Iris pigment epithelial cell (primary cell): ENCODE measurements around the gene SORCS3.
A peak's percentile ranks its signal among the peaks of the same experiment; 100 is the strongest.

Experiments
- DNase-seq: peaks from one replicate; pipeline ENCODE4 v3.0.0-alpha.2; 2011; ENCODE audit warnings: low read depth

The SORCS3 gene

GRCh38 chr10:105112862-105113261 lies 471.8 kb downstream of the SORCS3 start:
- DNase-seq = no peak

- no peak for DNase-seq
Measured at GRCh38 chr10:105113666-105114065, 472.6 kb downstream of the SORCS3 start.

- DNase-seq = no peak
Measured at GRCh38 chr10:105121743-105122142, 480.7 kb downstream of the SORCS3 start.

GRCh38 chr10:105128111-105128510 lies 487.0 kb downstream of the SORCS3 start:
- DNase-seq = no peak

- no peak for DNase-seq
Measured at GRCh38 chr10:105138358-105138757, 497.3 kb downstream of the SORCS3 start.

GRCh38 chr10:105139363-105139896 lies 498.3 kb downstream of the SORCS3 start:
- DNase-seq = no peak

- no peak for DNase-seq
Measured at GRCh38 chr10:105140600-105140999, 499.5 kb downstream of the SORCS3 start.

- no peak for DNase-seq
Measured at GRCh38 chr10:105145711-105146110, 504.6 kb downstream of the SORCS3 start.

GRCh38 chr10:105146436-105146835 lies 505.3 kb downstream of the SORCS3 start:
- no peak for DNase-seq

GRCh38 chr10:105148456-105148855 lies 507.4 kb downstream of the SORCS3 start:
- DNase-seq = no peak

- DNase-seq = no peak
Measured at GRCh38 chr10:105148921-105149320, 507.8 kb downstream of the SORCS3 start.

GRCh38 chr10:105149371-105149891 lies 508.3 kb downstream of the SORCS3 start:
- peak; percentile 1 for DNase-seq

GRCh38 chr10:105150259-105150880 lies 509.3 kb downstream of the SORCS3 start:
- no peak for DNase-seq

GRCh38 chr10:105154736-105155135 lies 513.6 kb downstream of the SORCS3 start:
- no peak for DNase-seq

- no peak for DNase-seq
Measured at GRCh38 chr10:105159268-105159667, 518.2 kb downstream of the SORCS3 start.

- DNase-seq = no peak
Measured at GRCh38 chr10:105161149-105161548, 520.1 kb downstream of the SORCS3 start.

- DNase-seq = no peak
Measured at GRCh38 chr10:105161767-105162166, 520.7 kb downstream of the SORCS3 start.

GRCh38 chr10:105170521-105170920 lies 529.4 kb downstream of the SORCS3 start:
- no peak for DNase-seq

GRCh38 chr10:105171945-105172344 lies 530.9 kb downstream of the SORCS3 start:
- no peak for DNase-seq

GRCh38 chr10:105181626-105182025 lies 540.5 kb downstream of the SORCS3 start:
- no peak for DNase-seq

- no peak for DNase-seq
Measured at GRCh38 chr10:105183536-105183935, 542.4 kb downstream of the SORCS3 start.

- DNase-seq = no peak
Measured at GRCh38 chr10:105185161-105185560, 544.1 kb downstream of the SORCS3 start.

GRCh38 chr10:105187243-105187642 lies 546.2 kb downstream of the SORCS3 start:
- DNase-seq = peak; percentile 1
